Kidney (tissue), 14 donors: Measurements from ENCODE around the gene WIZ. TPM values are rescaled to one million over a fixed set of nuclear protein-coding genes. Genes with fewer than 3 reads are reported as not detected.
A peak's percentile ranks its signal among the peaks of the same experiment; 100 is the strongest.

Experiments used
- DNase-seq, 5 donors: peaks; one replicate each; pipeline ENCODE4 v3.0.0-alpha.2; 2013 to 2020
- FAIRE-seq: peaks from 2 replicates; lab custom pipeline; 2012; peaks lifted over from hg19 to GRCh38; lab: Jason Lieb, UNC
- H3K27ac ChIP-seq, 2 donors: one replicate each; pipeline ENCODE4 v1.7.0; 2013; ENCODE audit warnings: low read depth in 2 of 2, low read length in 2 of 2, inconsistent platforms in 1 of 2
- H3K27me3 ChIP-seq: one replicate; pipeline ENCODE4 v1.7.1; 2013; ENCODE audit warnings: low read length, inconsistent platforms; ENCODE audit not compliant: control insufficient read depth, insufficient read depth
- H3K36me3 ChIP-seq, 3 donors: one replicate each; pipeline versions ENCODE4 v1.7.0 to v1.7.1; 2013; ENCODE audit warnings: low read length in 3 of 3, control low read depth in 1 of 3, inconsistent platforms in 1 of 3; ENCODE audit not compliant: insufficient read depth in 3 of 3, control insufficient read depth in 2 of 3
- H3K4me1 ChIP-seq, 3 donors: one replicate each; pipeline versions ENCODE4 v1.7.0 to v1.7.1; 2013; ENCODE audit warnings: low read length in 3 of 3, inconsistent platforms in 1 of 3, low read depth in 1 of 3; ENCODE audit not compliant: control insufficient read depth in 2 of 3, insufficient read depth in 2 of 3
- H3K4me3 ChIP-seq, 3 donors: one replicate each; pipeline versions ENCODE4 v1.7.0 to v1.8.1; 2013; ENCODE audit warnings: low read length in 3 of 3, control low read depth in 1 of 3, inconsistent platforms in 1 of 3
- H3K9ac ChIP-seq, 3 donors: one replicate each; pipeline versions ENCODE4 v1.7.0 to v1.7.1; 2013; ENCODE audit warnings: low read length in 3 of 3, control low read depth in 1 of 3, inconsistent platforms in 1 of 3
- H3K9me3 ChIP-seq, 3 donors: one replicate each; pipeline versions ENCODE4 v1.7.0 to v1.7.1; 2013; ENCODE audit warnings: low read length in 3 of 3, control low read depth in 1 of 3, inconsistent platforms in 1 of 3; ENCODE audit not compliant: control insufficient read depth in 2 of 3, insufficient read depth in 1 of 3
- intact Hi-C: fragments of 100-400 bp; cut with DNase I; formaldehyde crosslinking; loops from one replicate; pipeline ENCODE4 v1.11.1; 2022
- polyA plus RNA-seq: library from polyadenylated mRNA; stranded (reverse); fragments of 350-450 nt; fragmentation: Illumina TruSeq; extraction: RNeasy Lipid Tissue Mini Kit (QIAGEN cat#74804); gene quantifications from one replicate; pipeline ENCODE4 v1.2.3, GENCODE V29; 2014; ENCODE audit warnings: low read depth, low replicate concordance; ENCODE audit not compliant: insufficient read depth
- total RNA-seq: library from RNA; stranded (reverse); fragmentation: NEBNext Ultra II Directional; extraction: Animal tissue kit (Norgen Biotek cat#: 25700); gene quantifications from one replicate; pipeline ENCODE4 v1.2.1, GENCODE V29; 2021
- TF ChIP-seq, protein P1 (sequence below): IDR thresholded peaks from 3 replicates; pipeline ENCODE4 v1.5.1; 2012; ENCODE audit warnings: mild to moderate bottlenecking, moderate library complexity, borderline replicate concordance; ENCODE audit not compliant: insufficient read depth; ENCODE audit errors: extremely low read depth
- donor health status: control.
- donor health status: control.
- donor health status: control.
- donor health status: control.
- donor health status: control.
- donor health status: DM: yes; HTN: yes; CAD: no.
- donor health status: Normal renal cell carcinoma (clear cell type).

The WIZ gene
- total and polyA plus RNA-seq, 2 donors from 2014 or later: 15.4 to 37.1 TPM

DNA sequence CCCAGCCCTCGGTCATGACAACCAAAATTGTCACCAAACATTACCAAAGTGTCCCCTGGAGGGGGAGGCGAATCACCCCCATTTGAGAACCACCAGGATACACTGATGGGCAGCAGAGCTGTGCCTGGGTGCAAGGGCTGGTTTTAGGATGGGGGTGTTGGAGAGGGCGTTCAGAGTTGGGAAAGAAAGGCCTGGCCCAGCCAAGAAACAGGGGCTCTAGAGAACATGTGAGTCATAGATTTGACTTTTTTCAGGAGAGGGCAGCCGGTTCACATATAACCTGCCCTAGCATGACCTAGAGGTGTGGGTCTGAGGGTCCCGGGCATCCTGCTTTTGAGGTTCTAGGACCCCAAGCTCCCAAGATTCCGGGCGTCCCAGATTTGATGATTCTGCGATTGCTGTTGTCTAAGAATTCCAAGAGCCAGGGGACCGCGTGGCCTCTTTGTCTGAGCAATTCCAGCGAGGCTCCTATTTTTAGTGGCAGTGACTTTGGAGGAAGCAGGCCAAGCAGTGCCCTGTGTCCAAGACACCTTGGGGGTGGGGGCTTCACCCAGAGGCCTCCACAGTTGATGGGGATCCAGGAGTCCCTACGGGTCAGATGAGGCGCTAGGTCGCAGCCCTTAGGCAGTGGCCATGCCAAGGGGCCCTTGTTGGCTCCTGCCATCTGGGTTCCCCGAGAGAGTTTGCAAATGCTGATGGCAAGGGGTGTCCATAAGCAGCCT lies 5.1 kb downstream of the WIZ start:
- Histone ChIP-seq H3K27me3 (no peaks in the 10 kb centered on the region), H3K36me3 (no peaks in the 10 kb centered on the region), H3K27ac (no peak overlapping the region), H3K9me3 (no peaks in the 10 kb centered on the region), H3K4me3 (no peak overlapping the region), H3K9ac (no peak overlapping the region), H3K4me1 (peaks cover 0 to 3% (median 0%) of the 10 kb centered on the region in 3 donors)
- DNase-seq (peak in 2 of 5 donors; percentile 16 to 51), FAIRE-seq (no peak)
- intact Hi-C loops: no loop called here
- TF ChIP-seq, protein P1, sequence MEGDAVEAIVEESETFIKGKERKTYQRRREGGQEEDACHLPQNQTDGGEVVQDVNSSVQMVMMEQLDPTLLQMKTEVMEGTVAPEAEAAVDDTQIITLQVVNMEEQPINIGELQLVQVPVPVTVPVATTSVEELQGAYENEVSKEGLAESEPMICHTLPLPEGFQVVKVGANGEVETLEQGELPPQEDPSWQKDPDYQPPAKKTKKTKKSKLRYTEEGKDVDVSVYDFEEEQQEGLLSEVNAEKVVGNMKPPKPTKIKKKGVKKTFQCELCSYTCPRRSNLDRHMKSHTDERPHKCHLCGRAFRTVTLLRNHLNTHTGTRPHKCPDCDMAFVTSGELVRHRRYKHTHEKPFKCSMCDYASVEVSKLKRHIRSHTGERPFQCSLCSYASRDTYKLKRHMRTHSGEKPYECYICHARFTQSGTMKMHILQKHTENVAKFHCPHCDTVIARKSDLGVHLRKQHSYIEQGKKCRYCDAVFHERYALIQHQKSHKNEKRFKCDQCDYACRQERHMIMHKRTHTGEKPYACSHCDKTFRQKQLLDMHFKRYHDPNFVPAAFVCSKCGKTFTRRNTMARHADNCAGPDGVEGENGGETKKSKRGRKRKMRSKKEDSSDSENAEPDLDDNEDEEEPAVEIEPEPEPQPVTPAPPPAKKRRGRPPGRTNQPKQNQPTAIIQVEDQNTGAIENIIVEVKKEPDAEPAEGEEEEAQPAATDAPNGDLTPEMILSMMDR: no peak

DNA sequence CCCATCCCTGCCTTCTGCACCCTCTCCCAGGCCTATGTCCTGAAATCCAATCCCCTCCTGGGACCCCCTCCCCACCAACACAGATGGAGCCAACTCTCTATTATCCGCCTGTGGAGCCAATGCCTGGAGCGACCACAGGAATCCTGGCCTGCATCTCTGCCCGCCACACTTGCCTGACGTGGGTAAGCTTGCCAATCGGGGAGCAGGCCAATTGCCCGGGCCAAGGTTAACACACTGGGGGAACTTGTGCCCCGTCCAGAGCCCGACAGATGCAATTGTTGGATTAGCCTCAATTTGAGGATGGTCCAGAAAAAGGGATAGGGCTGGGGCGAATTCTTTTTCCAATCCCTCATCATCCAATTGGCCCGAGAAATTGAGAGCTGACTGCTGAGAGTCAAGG lies 5.9 kb downstream of the WIZ start:
- Histone ChIP-seq H3K4me1 (peaks cover 0 to 2% (median 0%) of the 10 kb centered on the region in 3 donors), H3K36me3 (no peaks in the 10 kb centered on the region), H3K9ac (no peak overlapping the region), H3K27ac (no peak overlapping the region), H3K4me3 (no peak overlapping the region), H3K27me3 (no peaks in the 10 kb centered on the region), H3K9me3 (no peaks in the 10 kb centered on the region)
- DNase-seq (peak in 2 of 5 donors; percentile 11 to 39), FAIRE-seq (no peak)
- intact Hi-C loops: no loop called here
- TF ChIP-seq, protein P1: no peak

DNA sequence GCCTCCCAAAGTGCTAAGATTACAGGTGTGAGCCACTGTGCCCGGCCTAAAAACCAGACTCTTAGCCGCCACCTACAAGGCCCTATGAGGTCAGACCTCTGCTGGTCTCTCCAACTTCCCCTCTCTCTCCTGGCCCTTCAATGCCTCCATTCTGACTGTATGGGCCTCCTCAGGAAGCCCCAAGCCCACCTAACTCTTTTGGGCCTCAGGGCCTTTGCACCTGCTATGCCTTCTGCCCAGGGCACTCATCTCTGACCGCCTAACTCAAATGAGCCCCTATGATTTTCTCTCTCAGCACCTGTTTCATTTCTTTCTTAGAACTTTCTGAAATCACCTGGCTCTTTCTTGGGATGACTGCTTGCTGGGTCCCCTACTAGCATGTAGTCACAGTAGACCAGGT lies 6.4 kb downstream of the WIZ start:
- Histone ChIP-seq H3K9ac (no peak overlapping the region), H3K27me3 (no peaks in the 10 kb centered on the region), H3K4me3 (no peak overlapping the region), H3K36me3 (no peaks in the 10 kb centered on the region), H3K9me3 (no peaks in the 10 kb centered on the region), H3K4me1 (no peaks in the 10 kb centered on the region), H3K27ac (no peak overlapping the region)
- TF ChIP-seq, protein P1: no peak
- no peak for FAIRE-seq
- no peak for DNase-seq
- intact Hi-C loops: no loop called here
